ENCODE results near the gene FAM110A.
"Not testable (repeated sequence)": the region's sequence is repeated elsewhere in the genome, so short reads cannot be mapped to it uniquely, and the experiment has no call there.

Gene FAM110A

GRCh38 chr20:825710-826421 is 7.6 kb upstream of the FAM110A start:
- FAIRE-seq: no peak
- no peak for DNase-seq (ENCODE audit: insufficient read length)
- TF ChIP-seq POLR2A (IDR thresholded peaks at IDR 0.05; ENCODE audit: low read depth, low read length) (no peak), TAF1 (IDR thresholded peaks at IDR 0.05; ENCODE audit: borderline replicate concordance, low read depth, low read length) (no peak), POLR2AphosphoS5 (IDR thresholded peaks at IDR 0.05; ENCODE audit: low read depth, low read length) (no peak)

DNA sequence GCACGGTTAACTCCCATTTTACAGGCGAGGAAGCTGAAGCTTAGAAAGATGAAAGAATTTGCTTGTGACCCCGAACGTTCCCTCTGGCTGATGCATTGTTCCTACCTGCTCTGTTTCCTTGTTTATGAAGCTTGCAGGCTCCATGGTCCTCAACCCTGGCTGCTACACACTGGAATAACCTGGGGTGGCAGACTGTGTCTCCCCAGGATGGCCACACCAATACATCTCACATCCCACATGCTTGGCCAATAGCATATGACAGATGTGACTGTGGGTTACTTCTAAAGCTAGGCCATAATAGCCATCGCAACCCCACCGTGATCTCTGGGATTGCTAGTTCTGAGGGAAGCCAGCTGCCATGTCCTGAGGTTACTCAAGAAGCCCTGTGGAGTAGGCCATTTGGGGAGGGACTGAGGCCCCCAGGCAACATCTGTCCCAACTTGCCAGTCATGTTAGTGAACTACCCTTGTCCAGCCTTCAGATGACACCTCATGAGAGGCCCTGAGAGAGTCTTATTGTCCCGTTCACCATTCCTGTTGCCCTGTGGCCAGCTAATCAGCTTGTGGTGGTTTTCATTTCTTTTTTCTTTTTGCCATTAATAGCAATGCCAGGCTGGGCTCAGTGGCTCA is 6.7 kb upstream of the FAM110A start:
- DNase-seq (ENCODE audit: insufficient read length) (no peak), FAIRE-seq (no peak)
- TF ChIP-seq POLR2AphosphoS5 (IDR thresholded peaks at IDR 0.05; ENCODE audit: low read depth, low read length): no peak
- no peak for TF ChIP-seq POLR2A (IDR thresholded peaks at IDR 0.05; ENCODE audit: low read depth, low read length)
- no peak for TF ChIP-seq TAF1 (IDR thresholded peaks at IDR 0.05; ENCODE audit: borderline replicate concordance, low read depth, low read length)

- not testable (repeated sequence) for FAIRE-seq; DNase-seq (ENCODE audit: insufficient read length)
These were observed 5.5 kb upstream of the FAM110A start for GRCh38 chr20:827981-828380.

- FAIRE-seq: peak; percentile 78
- DNase-seq (ENCODE audit: insufficient read length): no peak
- TF ChIP-seq POLR2AphosphoS5 (IDR thresholded peaks at IDR 0.05; ENCODE audit: low read depth, low read length): no peak
- TF ChIP-seq POLR2A (IDR thresholded peaks at IDR 0.05; ENCODE audit: low read depth, low read length): no peak
- TF ChIP-seq TAF1 (IDR thresholded peaks at IDR 0.05; ENCODE audit: borderline replicate concordance, low read depth, low read length): no peak
These were observed 4.5 kb upstream of the FAM110A start for GRCh38 chr20:828987-829386.

GRCh38 chr20:829551-829950 is 4.0 kb upstream of the FAM110A start:
- no peak for DNase-seq (ENCODE audit: insufficient read length)
- no peak for TF ChIP-seq POLR2A (IDR thresholded peaks at IDR 0.05; ENCODE audit: low read depth, low read length)
- no peak for TF ChIP-seq TAF1 (IDR thresholded peaks at IDR 0.05; ENCODE audit: borderline replicate concordance, low read depth, low read length)
- TF ChIP-seq POLR2AphosphoS5 (IDR thresholded peaks at IDR 0.05; ENCODE audit: low read depth, low read length): no peak
- no peak for FAIRE-seq

DNA sequence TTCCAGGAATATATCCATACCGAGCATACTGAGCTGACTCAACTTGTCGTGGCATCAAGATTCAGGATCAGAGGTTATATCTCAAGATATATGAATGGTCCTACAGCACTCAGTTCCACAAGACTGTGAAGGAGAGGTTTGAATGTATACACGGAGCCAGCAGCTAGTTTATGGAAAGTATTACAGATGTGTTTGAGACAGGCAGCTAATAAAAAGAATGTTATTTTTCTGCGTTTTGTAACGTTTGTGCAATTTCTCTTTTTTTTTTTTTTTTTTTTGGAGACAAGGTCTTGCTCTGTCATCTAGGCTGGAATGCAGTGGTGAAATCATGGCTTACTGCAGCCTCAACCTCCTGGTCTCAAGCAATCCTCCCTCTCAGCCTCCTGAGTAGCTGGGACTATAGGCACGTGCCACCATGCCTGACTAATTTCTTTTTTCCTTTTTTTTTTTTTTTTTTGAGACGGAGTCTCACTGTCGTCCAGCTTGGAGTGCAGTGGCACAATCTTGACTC is 3.4 kb upstream of the FAM110A start:
- no peak for FAIRE-seq
- no peak for DNase-seq (ENCODE audit: insufficient read length)
- no peak for TF ChIP-seq POLR2A (IDR thresholded peaks at IDR 0.05; ENCODE audit: low read depth, low read length)
- TF ChIP-seq TAF1 (IDR thresholded peaks at IDR 0.05; ENCODE audit: borderline replicate concordance, low read depth, low read length): no peak
- TF ChIP-seq POLR2AphosphoS5 (IDR thresholded peaks at IDR 0.05; ENCODE audit: low read depth, low read length): no peak

DNA sequence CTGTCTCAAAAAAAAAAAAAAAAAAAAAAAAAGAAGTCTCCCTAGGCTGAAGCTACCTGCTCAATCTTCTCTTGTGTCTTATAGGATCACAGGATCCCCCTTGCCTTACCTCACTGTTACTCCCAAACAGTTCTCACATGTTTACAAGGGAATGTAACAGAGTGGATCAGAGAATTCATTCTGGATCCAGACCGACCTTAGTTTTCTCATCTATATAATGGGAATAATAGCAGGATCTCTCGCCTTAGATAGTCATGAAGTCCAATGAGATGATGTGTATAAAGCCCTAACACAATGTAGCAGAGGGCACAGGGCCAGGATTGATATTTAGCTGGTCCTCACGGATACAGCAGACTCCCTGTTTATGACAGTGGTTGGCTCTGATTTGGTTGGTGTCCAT is 2.3 kb upstream of the FAM110A start:
- FAIRE-seq: no peak
- no peak for DNase-seq (ENCODE audit: insufficient read length)
- TF ChIP-seq TAF1 (IDR thresholded peaks at IDR 0.05; ENCODE audit: borderline replicate concordance, low read depth, low read length) (no peak), POLR2A (IDR thresholded peaks at IDR 0.05; ENCODE audit: low read depth, low read length) (no peak), POLR2AphosphoS5 (IDR thresholded peaks at IDR 0.05; ENCODE audit: low read depth, low read length) (no peak)

- no peak for TF ChIP-seq POLR2A (IDR thresholded peaks at IDR 0.05; ENCODE audit: low read depth, low read length)
- no peak for TF ChIP-seq TAF1 (IDR thresholded peaks at IDR 0.05; ENCODE audit: borderline replicate concordance, low read depth, low read length)
- no peak for TF ChIP-seq POLR2AphosphoS5 (IDR thresholded peaks at IDR 0.05; ENCODE audit: low read depth, low read length)
- FAIRE-seq (no peak), DNase-seq (ENCODE audit: insufficient read length) (no peak)
These were observed 1.6 kb upstream of the FAM110A start for GRCh38 chr20:831956-832355.

DNA sequence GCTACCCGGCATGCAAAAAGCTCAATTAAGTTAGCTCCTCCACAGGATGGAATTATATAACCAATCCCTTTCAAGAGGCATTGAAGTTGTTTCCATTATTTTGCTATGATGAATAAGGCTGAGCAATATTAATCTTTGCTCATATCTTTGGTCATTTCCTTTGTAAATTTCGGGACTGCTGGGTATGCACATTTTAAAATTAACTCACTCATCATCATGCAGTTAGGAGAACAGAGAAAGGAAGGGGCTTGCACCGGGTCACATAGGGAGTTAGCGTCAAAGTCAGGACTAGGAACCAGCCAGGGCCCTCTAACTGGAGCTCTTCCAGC is 430 bp upstream of the FAM110A start:
- no peak for DNase-seq (ENCODE audit: insufficient read length)
- FAIRE-seq: peak; percentile 46
- TF ChIP-seq TAF1 (IDR thresholded peaks at IDR 0.05; ENCODE audit: borderline replicate concordance, low read depth, low read length) (no peak), POLR2AphosphoS5 (IDR thresholded peaks at IDR 0.05; ENCODE audit: low read depth, low read length) (no peak), POLR2A (IDR thresholded peaks at IDR 0.05; ENCODE audit: low read depth, low read length) (no peak)

DNA sequence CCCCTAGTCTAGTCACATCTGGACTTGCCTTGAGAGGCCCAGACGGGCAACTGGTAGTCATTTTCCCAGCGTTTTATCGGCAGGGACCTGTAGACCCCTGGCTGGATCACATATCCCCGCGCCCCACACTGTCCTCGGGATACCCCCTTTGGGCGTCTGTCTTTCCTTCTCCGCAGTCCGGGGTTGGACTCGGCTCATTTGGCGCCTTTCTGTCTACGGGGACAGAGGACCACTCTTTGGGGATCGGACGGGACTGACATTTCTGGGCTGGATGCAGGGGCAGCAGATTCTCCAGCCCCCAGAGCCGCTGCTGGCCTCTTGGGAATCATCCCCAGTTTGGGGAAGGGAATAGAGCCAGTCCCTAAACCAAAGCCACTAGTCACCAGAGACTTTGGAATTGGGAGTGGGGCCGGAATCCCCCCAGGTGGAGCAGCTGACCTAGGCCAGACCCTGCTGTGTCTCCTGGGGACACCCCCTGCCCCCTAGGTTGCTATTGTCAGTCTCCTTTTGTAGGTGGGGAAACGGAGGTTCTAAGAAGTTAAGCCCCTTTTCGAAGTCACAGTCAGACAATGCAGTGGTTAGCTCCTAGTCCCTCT is 734 bp downstream of the FAM110A start:
- FAIRE-seq: peak; percentile 61
- TF ChIP-seq POLR2A (IDR thresholded peaks at IDR 0.05; ENCODE audit: low read depth, low read length) (no peak), TAF1 (IDR thresholded peaks at IDR 0.05; ENCODE audit: borderline replicate concordance, low read depth, low read length) (0 out of 2 replicates have a peak, but pooled peaks have one; percentile 22)
- no peak for DNase-seq (ENCODE audit: insufficient read length)

DNA sequence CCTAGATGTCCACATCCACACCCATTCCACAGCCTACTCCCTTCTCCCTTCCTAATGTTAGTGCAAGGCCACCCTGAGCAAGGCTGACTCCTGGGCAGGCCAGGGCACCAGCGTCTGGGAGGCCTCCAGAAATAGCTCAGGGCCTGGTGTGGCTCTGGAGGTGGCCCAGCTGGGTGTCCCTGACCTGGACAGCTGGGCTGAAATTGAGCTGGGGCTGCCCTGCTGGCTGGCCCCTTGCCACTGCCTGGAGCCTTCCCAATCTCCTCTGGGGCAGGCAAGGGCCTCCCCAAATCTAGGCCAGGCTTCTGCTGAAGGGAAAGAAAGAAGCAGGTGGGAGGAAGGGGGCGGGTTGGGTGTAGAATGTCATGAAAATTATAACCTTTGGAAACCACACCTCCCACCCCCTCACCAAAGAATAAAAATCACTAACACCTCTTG is 2.1 kb downstream of the FAM110A start:
- TF ChIP-seq TAF1 (IDR thresholded peaks at IDR 0.05; ENCODE audit: borderline replicate concordance, low read depth, low read length) (no peak), POLR2A (IDR thresholded peaks at IDR 0.05; ENCODE audit: low read depth, low read length) (no peak), POLR2AphosphoS5 (IDR thresholded peaks at IDR 0.05; ENCODE audit: low read depth, low read length) (no peak)
- FAIRE-seq (peak; percentile 46), DNase-seq (ENCODE audit: insufficient read length) (no peak)

- TF ChIP-seq POLR2AphosphoS5 (IDR thresholded peaks at IDR 0.05; ENCODE audit: low read depth, low read length): no peak
- no peak for TF ChIP-seq POLR2A (IDR thresholded peaks at IDR 0.05; ENCODE audit: low read depth, low read length)
- TF ChIP-seq TAF1 (IDR thresholded peaks at IDR 0.05; ENCODE audit: borderline replicate concordance, low read depth, low read length): no peak
- no peak for FAIRE-seq
- no peak for DNase-seq (ENCODE audit: insufficient read length)
These were observed 2.7 kb downstream of the FAM110A start for GRCh38 chr20:836190-836589.
